HS-5 (cell line): ENCODE results near the gene HBS1L.

Experiments
- DNase-seq: peaks from one replicate; pipeline ENCODE4 v3.0.0-alpha.2; 2012; ENCODE audit warnings: low read depth

HBS1L gene

DNA sequence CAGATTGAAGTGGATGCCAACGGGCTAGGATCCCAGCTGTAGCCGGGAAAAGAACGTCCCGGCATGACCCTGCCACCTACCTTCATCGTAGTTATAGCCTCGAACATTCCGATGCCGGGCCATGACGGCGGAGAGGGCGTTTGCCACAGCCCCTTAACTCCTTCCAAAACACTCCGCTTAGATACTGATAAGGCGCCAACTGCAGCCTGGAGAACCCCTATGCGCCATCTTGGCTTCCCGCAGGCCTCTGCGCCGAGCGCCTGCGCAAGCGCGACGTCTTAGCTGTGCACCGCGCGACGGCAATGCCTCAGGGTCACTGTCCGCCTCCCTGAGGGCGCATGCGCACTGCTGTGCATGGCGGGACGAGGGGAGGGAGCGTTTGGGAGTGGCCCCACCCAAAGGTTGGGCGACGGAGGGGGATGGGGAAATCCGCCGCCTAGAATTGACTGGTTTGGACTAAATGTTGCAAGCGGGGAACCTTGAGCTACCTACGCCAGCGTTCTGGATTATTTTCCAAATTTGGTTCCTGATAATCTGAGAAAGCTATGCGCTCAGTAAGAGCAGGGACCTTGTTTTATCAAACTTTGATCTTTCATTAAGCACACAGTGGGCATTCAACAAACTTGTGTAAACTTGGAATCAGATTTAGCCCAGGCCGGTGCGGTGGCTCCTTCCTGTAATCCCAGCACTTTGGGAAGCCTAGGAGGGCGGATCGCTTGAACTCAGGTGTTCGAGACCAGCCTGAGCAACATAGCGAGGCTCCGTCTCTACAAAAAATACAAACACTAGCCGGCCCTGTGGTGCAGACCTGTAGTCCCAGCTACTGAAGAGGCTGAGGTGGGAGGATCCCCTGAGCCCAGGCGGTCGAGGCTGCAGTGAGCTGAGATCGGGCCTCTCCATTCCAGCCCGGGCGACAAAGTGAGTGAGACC lies at the start of gene HBS1L:
Gene HBS1L (minus strand): TSS at position 254 of the 930 bp plus-strand sequence. CDS start 131 bp downstream, at position 123.
- peak; percentile 87 for DNase-seq

DNA sequence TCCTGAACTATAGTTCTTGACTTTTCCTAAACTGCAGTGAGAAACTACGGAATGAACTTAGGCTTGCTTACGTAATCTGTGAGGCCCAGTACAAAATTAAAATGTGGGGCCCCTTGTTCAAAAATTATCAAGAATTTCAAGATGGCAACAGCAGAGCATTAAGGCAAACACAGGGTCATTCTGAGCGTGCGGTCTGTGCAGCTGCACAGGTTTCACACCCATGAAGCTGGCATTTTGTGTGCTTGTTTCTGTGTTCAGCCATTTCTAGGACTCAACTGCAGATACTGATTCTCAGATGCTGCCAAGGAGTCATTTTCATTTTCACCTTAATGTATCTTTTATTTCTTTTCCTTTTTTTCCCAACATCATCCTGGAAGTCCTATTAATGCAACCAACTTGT lies 49.6 kb upstream of the HBS1L start:
- no peak for DNase-seq

DNA sequence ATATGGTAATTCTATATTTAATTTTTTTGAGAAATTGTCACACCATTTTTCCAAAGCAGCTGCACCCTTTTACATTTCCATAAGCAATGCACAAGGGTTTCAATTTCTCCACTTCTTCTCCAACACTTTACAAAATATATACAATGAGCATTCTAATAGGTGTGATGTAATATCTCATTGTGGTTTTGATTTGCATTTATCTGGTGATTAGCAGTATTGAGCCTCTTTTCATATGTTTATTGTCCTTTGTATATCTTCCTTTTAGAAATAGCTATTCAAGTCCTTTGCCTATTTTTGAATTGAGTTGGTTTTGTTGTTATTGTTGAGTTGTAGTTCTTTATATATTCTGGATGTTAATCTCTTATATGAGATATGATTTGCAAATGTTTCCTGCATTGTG lies 47.6 kb upstream of the HBS1L start:
- no peak for DNase-seq

- DNase-seq = no peak
Measured at GRCh38 chr6:135097172-135097571, 42.5 kb upstream of the HBS1L start.

DNA sequence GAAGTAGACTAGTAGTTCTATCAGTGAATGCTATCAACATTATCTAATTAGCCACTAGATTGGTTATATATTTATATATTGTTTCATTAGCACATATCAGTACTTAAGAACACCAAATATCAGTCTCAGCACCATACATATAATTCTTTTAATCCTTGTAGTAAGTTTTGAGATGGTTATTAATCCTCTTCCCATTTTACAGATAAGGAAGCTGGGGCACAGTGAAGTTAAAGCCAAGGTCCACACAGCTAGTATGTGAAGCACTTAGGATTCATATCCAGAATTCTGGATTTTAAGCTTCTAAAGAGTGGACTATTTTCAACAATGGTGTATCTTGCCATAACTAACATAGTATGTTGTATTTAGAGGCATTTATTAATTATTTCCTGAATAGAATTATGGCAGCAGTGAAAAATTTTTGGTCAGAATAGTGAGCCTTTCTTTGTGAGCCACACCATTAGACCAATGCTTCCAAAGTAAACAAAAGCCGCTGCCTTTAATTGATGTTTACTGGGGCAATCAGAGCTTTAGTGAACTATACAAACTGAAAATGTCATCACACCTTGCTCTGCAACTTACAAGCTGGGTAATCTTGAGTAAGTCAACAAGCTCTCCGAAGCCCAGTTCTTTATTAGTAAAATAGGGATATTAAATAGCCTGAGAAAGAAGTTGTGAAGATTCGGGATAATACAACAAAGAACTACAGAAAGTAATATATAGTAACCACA lies 41.9 kb upstream of the HBS1L start:
- no peak for DNase-seq

- no peak for DNase-seq
Measured at GRCh38 chr6:135095716-135096115, 41.1 kb upstream of the HBS1L start.

DNA sequence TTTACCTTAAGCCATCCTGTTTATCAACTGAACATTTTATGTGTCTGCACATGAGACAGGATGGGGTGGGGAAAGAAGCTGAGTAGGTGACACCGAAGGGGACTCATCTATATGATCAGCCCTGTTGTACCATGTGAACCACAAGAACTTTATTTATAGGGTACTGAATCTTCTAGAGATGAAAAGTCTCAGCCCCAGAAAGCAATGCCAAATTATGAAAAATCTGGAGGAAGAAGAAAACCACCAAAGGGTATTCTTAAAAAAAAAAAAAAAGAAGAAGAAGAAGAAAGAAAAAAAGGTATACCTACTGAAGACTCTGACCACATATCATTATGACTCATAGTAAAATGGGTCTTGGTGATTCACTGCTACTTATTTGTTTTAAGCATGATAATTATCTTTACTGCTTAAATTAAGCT lies 39.8 kb upstream of the HBS1L start:
- no peak for DNase-seq

DNA sequence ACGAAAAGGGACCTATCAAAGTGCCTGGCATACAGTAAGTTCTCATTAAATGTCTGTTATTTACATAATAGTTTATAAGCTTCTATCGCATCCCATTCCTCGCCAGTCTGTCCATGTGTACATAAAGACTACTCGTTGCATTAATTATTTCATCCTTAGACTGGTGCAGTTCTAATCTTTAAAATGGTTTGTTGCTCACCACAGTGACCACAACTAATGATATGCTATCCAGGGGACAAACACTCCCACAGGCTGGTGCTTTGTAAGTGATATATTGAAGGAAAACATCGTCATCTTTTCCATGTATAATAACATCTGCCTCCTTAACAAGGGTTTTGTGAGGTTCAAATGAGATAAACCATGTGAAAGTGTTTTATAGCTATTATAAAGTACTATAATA lies 39.0 kb upstream of the HBS1L start:
- no peak for DNase-seq

- no peak for DNase-seq
Measured at GRCh38 chr6:135092724-135093123, 38.1 kb upstream of the HBS1L start.

GRCh38 chr6:135090819-135091218 lies 36.2 kb upstream of the HBS1L start:
- DNase-seq = no peak

GRCh38 chr6:135089901-135090300 lies 35.3 kb upstream of the HBS1L start:
- DNase-seq = no peak

GRCh38 chr6:135088818-135089809 lies 34.5 kb upstream of the HBS1L start:
- peak; percentile 41 for DNase-seq

DNA sequence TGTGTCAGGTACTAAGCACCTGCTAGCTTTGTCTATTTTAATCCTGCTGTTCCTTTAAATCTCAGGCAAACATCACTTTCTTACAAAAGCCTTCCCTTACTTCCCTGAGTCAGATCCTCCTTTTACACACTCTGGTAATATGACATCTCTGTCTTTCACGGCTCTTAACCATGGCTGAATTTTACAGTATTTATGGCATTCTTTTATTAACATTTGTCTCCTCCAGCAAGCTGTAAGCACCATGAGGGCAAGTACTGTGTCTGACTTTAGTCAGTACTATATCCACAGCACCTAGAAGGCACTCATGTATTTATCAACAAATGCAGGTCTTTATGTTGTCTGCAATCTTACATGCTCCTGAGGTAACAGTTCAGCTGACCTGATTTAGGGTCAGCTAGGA lies 33.7 kb upstream of the HBS1L start:
- no peak for DNase-seq

DNA sequence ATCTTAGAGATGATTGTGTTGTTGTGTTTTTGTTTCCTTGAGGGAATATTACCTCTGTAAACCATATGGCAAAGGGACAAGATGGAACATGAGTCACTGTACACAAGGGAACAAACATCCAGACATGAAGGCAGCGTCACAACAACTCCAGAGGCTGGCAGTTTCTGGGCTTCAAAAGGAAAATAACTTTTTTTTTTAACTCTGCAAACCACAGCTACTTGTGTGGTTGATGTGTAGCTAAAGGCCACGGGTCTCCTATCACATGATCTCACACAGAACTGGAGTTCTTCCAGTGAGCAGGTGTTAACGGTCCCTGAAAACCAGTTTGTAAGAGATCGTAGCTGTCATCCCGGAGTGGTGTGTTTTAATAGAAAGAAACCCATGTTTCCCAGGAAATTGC lies 33.2 kb upstream of the HBS1L start:
- no peak for DNase-seq

- DNase-seq = no peak
Measured at GRCh38 chr6:135087403-135087802, 32.8 kb upstream of the HBS1L start.

DNA sequence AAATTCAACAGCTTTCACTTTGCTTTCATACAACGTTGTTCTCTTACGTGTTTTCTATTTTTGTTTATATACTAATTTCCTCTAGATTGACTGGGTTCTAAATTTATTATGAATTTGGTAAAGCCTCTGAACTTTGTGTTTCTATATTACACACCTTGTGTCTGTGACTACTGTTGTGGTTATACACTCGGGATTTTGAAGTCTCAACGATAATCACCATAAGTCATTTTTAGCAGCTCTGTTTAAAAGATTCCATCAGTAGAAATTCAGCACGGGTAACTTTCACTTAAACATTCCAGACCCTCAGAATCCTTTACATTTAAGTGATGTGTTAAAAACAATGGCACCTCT lies 31.8 kb upstream of the HBS1L start:
- DNase-seq = no peak

- no peak for DNase-seq
Measured at GRCh38 chr6:135085700-135086413, 31.2 kb upstream of the HBS1L start.

GRCh38 chr6:135084916-135085269 lies 30.3 kb upstream of the HBS1L start:
- DNase-seq = no peak

GRCh38 chr6:135084001-135084915 lies 29.6 kb upstream of the HBS1L start:
- no peak for DNase-seq

- DNase-seq = no peak
Measured at GRCh38 chr6:135081966-135082365, 27.3 kb upstream of the HBS1L start.
